Measurements from ENCODE around the gene EMC6. TPM values are rescaled to one million over a fixed set of nuclear protein-coding genes. Genes with fewer than 3 reads are reported as not detected.

EMC6 gene
- total and polyA plus RNA-seq, 2 of the 13 experiments (the other 11 are each of a cell fraction or from before 2014, with no cell fraction given): 45.1 to 47.7 TPM

- TF ChIP-seq ZNF850 (CRISPR knock-in tag; conservative IDR thresholded peaks at IDR 0.05) (peak; percentile 55; the same call in 1 of the 2 replicates), POLR2A (IDR thresholded peaks at IDR 0.05; ENCODE audit: insufficient read depth in 1 of 2, low read depth in 2 of 2, low read length in 2 of 2) (peak; percentile 96 to 97), MTF1 (CRISPR knock-in tag; IDR thresholded peaks at IDR 0.05) (peak; percentile 53; the same call in 1 of the 2 replicates), ZSCAN12 (CRISPR knock-in tag; IDR thresholded peaks at IDR 0.05) (peak; percentile 80; the same call in 1 of the 2 replicates), ZNF629 (CRISPR knock-in tag; conservative IDR thresholded peaks at IDR 0.05) (no peak), SMARCE1 (IDR thresholded peaks at IDR 0.05; ENCODE audit: borderline replicate concordance) (no peak), ZNF3 (CRISPR knock-in tag; IDR thresholded peaks at IDR 0.05) (no peak), ZBTB21 (CRISPR knock-in tag; IDR thresholded peaks at IDR 0.05) (peak; percentile 41), RFXAP (CRISPR knock-in tag; IDR thresholded peaks at IDR 0.05; ENCODE audit: borderline replicate concordance) (no peak), EEA1 (CRISPR knock-in tag; IDR thresholded peaks at IDR 0.05; ENCODE audit: borderline replicate concordance) (peak; percentile 30; the same call in 1 of the 2 replicates), ZNF687 (CRISPR knock-in tag; IDR thresholded peaks at IDR 0.05) (peak; percentile 85), ZNF558 (CRISPR knock-in tag; IDR thresholded peaks at IDR 0.05; ENCODE audit: borderline replicate concordance) (peak; percentile 26; the same call in 1 of the 2 replicates), KDM5A (IDR thresholded peaks at IDR 0.05; ENCODE audit: borderline replicate concordance, low read length) (peak; percentile 78), ZFP62 (CRISPR knock-in tag; IDR thresholded peaks at IDR 0.05) (0 out of 2 replicates have a peak, but pooled peaks have one; percentile 65), HOXA5 (CRISPR knock-in tag; IDR thresholded peaks at IDR 0.05) (peak; percentile 66; the same call in 1 of the 2 replicates), ZNF784 (CRISPR knock-in tag; IDR thresholded peaks at IDR 0.05; ENCODE audit: borderline replicate concordance) (peak; percentile 71; the same call in 1 of the 2 replicates), ZFP90 (CRISPR knock-in tag; IDR thresholded peaks at IDR 0.05; ENCODE audit: borderline replicate concordance) (peak; percentile 92), ZNF275 (CRISPR knock-in tag; IDR thresholded peaks at IDR 0.05; ENCODE audit: borderline replicate concordance) (no peak), FOXC1 (CRISPR knock-in tag; IDR thresholded peaks at IDR 0.05; ENCODE audit: borderline replicate concordance) (peak; percentile 67; the same call in 1 of the 2 replicates), ZMYM2 (CRISPR knock-in tag; IDR thresholded peaks at IDR 0.05) (peak; percentile 40; the same call in 1 of the 2 replicates), UBTF (CRISPR knock-in tag; IDR thresholded peaks at IDR 0.05) (peak; percentile 83)
Measured at GRCh38 chr17:3668279-3669084, at the start of gene EMC6, which contains the start of gene TAX1BP3 (continued).

Measured in HepG2 (cell line).